ENCODE data around the gene XPR1.

- TF ChIP-seq POLR2A (IDR thresholded peaks at IDR 0.05; ENCODE audit: low read depth) (no peak), CTCF (IDR thresholded peaks at IDR 0.05) (no peak), POLR2AphosphoS5 (IDR thresholded peaks at IDR 0.05) (no peak), EP300 (IDR thresholded peaks at IDR 0.05) (no peak)
Observed at GRCh38 chr1:180821970-180822369, 190.1 kb downstream of the XPR1 start.

All from esophagus muscularis mucosa (tissue), 4 donors.